Measurements from ENCODE around the gene STH.

STH gene, protein sequence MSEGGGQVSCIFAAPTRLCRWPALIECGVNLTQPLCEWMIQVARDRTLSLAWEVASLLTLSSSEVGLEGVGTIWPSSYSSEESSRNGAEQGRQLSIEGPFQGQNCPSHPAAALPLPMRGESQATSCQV

DNA sequence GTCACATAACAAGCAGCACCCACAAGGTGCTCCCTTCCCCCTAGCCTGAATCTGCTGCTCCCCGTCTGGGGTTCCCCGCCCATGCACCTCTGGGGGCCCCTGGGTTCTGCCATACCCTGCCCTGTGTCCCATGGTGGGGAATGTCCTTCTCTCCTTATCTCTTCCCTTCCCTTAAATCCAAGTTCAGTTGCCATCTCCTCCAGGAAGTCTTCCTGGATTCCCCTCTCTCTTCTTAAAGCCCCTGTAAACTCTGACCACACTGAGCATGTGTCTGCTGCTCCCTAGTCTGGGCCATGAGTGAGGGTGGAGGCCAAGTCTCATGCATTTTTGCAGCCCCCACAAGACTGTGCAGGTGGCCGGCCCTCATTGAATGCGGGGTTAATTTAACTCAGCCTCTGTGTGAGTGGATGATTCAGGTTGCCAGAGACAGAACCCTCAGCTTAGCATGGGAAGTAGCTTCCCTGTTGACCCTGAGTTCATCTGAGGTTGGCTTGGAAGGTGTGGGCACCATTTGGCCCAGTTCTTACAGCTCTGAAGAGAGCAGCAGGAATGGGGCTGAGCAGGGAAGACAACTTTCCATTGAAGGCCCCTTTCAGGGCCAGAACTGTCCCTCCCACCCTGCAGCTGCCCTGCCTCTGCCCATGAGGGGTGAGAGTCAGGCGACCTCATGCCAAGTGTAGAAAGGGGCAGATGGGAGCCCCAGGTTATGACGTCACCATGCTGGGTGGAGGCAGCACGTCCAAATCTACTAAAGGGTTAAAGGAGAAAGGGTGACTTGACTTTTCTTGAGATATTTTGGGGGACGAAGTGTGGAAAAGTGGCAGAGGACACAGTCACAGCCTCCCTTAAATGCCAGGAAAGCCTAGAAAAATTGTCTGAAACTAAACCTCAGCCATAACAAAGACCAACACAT, at the start of gene STH:
STH (plus strand) TSS at position 264 of the 913 bp plus-strand sequence; CDS start at position 294, 30 bp downstream.
- TF ChIP-seq CTCF (IDR thresholded peaks at IDR 0.05; ENCODE audit: extremely low read depth, missing control alignments) = no peak
- DNase-seq (ENCODE audit: low spot score) = no peak

DNA sequence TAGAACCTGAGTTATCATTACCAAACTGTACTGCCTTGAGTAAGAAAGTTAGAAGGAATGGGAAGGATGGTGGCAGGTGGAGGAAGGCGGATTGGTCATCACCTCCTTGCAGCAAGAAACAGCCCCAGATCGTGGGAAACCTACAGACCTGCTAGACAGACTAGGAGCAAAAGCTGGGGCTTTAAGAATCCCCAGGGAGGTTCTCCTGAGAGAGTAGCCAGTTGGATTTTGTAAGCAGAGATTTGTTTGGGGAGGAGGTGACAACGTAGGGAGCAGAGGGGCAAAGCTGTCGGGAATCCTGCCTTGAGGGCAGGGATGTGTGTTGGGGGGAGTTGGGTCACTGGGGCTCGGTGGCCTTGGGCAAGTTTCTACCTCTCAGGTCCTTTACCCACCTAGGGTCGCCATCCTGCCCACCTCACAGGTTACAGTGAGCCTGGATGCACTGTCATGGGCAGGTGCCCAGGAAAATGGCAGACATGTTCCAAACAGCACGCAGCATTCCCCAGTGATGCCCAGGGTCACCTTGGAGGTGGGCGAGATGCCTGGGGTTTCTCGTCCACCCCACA, 49.2 kb upstream of the STH start:
- TF ChIP-seq CTCF (IDR thresholded peaks at IDR 0.05; ENCODE audit: extremely low read depth, missing control alignments) = no peak
- DNase-seq (ENCODE audit: low spot score) = no peak

DNA sequence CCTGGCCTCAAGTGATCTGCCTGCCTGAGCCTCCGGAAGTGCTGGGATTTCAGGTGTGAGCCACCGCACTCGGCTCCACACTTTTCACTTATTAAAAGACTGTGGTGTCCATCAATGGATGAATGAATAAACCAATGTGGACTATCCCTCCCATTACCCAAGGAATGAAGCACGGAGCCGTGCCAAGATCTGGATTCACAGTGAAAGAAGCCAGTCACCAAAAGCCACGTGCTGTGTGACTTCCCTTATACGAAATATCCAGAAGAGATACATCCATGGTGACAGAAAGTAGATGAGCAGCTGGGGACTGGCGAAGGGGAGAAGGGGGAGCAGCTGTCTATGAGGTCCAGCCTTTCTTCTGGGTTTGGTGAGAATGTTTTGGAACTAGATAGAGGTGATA, 48.2 kb upstream of the STH start:
- no peak for DNase-seq (ENCODE audit: low spot score)
- TF ChIP-seq CTCF (IDR thresholded peaks at IDR 0.05; ENCODE audit: extremely low read depth, missing control alignments) = no peak

GRCh38 chr17:45951403-45951802, 47.6 kb upstream of the STH start:
- TF ChIP-seq CTCF (IDR thresholded peaks at IDR 0.05; ENCODE audit: extremely low read depth, missing control alignments) = no peak
- no peak for DNase-seq (ENCODE audit: low spot score)

GRCh38 chr17:45951941-45952340, 47.1 kb upstream of the STH start:
- TF ChIP-seq CTCF (IDR thresholded peaks at IDR 0.05; ENCODE audit: extremely low read depth, missing control alignments) = no peak
- DNase-seq (ENCODE audit: low spot score) = no peak

- DNase-seq (ENCODE audit: low spot score) = no peak
- no peak for TF ChIP-seq CTCF (IDR thresholded peaks at IDR 0.05; ENCODE audit: extremely low read depth, missing control alignments)
Observed at GRCh38 chr17:45952814-45953320, 46.2 kb upstream of the STH start.

DNA sequence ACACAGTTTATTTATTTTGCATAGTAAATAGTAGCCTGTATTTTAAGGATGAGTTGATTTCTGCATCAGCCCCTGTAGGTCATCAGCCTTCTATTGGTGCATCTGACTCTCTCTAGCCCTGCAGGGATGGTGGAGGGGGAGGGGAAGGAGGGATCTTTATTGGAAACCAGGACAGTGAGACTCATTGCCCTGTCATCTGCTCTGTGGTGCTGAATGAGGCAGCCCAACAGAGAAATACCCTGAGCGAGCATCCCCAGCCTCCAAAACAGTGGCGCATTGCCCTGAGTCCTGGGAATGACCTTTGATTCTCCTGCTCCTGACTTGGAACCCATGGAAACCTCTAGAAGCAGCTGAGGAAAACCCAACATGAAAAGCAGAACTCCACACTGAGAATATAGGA, 45.5 kb upstream of the STH start:
- TF ChIP-seq CTCF (IDR thresholded peaks at IDR 0.05; ENCODE audit: extremely low read depth, missing control alignments) = no peak
- DNase-seq (ENCODE audit: low spot score) = no peak
